AG09309 (cell line): ENCODE data around the gene STX8.

Experiments used
- DNase-seq: peaks from one replicate; pipeline ENCODE4 v3.0.0-alpha.2; 2010; ENCODE audit warnings: low read depth
- H3K4me3 ChIP-seq: 2 replicates; pipeline ENCODE4 v1.5.1; 2011; ENCODE audit warnings: mild to moderate bottlenecking, low read depth, low read length, moderate library complexity; ENCODE audit not compliant: control insufficient read depth
- CTCF ChIP-seq: IDR thresholded peaks from 2 replicates; pipeline ENCODE4 v1.5.1; 2011; ENCODE audit warnings: mild to moderate bottlenecking, low read depth, low read length, inconsistent platforms; ENCODE audit not compliant: insufficient read depth, control insufficient read depth; ENCODE audit errors: missing control alignments

Gene STX8

DNA sequence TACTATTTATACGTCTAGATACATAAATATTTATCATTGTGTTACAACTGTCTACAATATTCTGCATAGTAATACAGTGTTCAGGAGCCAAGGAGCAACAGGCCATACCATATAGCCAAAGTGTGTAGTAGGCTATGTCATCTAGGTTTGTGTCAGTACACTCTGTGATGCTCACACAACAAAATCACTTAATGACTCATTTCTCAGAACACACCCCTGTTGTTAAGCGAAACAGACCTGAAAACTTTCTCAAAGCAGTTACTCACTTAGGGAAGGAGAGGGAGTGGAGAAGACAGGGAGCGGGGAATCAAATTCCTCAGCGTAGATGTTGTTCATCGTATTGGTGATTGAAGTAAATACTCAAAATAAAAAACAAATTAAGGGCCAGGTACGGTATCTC, 269.5 kb downstream of the STX8 start:
- no peak for DNase-seq
- H3K4me3 ChIP-seq = no peak overlapping the region
- no peak for TF ChIP-seq CTCF

DNA sequence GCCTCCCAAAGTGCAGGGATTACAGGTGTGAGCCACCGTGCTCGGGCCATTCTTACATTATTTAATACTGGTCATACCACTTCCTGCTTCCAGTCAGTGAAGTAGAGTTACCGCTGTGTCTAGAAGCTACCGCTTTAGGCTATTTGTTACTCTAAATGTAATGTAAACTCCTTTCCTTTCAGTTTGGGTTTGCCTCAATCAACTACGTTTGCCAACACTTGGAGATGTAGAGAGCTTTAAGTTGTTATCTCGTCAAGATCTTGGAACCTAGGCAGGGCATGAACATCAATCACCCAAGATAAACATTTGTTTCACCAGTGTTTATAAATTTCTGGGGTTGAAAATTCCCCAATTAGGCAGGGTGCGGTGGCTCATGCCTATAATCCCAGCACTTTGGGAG, 275.9 kb downstream of the STX8 start:
- no peak for DNase-seq
- no peak for TF ChIP-seq CTCF
- no peak overlapping the region for H3K4me3 ChIP-seq

- no peak overlapping the region for H3K4me3 ChIP-seq
- no peak for DNase-seq
- TF ChIP-seq CTCF = no peak
These were observed 276.8 kb downstream of the STX8 start for GRCh38 chr17:9298776-9299295.

GRCh38 chr17:9298135-9298534, 277.5 kb downstream of the STX8 start:
- H3K4me3 ChIP-seq = no peak overlapping the region
- no peak for TF ChIP-seq CTCF
- DNase-seq = no peak

- TF ChIP-seq CTCF = no peak
- no peak for DNase-seq
These were observed 280.9 kb downstream of the STX8 start for GRCh38 chr17:9294661-9295210.

DNA sequence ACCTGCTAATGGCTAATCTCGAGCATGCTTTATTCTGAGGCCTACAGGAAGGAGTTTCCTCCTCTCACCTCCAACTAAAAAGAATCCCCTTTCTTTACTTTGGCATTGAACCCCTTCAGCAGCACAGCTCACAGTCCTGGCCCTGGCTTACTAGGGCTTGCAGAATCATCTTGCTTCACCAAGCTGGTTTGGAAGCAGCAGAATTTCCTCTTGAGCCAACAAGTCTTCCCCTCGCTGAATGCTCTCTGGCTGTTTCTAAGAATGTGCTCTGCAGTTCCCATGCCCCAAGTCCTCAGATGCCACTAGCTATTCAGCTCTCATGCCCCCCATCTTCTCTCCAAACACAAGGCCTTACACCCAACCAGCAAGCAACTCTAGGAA, 283.1 kb downstream of the STX8 start:
- DNase-seq = no peak
- no peak for TF ChIP-seq CTCF

More at GRCh38 chr17:9294661-9295210, 280.9 kb downstream of the STX8 start:
- no peak overlapping the region for H3K4me3 ChIP-seq

More for the DNA sequence above, 283.1 kb downstream of the STX8 start:
- no peak overlapping the region for H3K4me3 ChIP-seq
